Measurements from ENCODE around the gene PXDN.

Gene PXDN

DNA sequence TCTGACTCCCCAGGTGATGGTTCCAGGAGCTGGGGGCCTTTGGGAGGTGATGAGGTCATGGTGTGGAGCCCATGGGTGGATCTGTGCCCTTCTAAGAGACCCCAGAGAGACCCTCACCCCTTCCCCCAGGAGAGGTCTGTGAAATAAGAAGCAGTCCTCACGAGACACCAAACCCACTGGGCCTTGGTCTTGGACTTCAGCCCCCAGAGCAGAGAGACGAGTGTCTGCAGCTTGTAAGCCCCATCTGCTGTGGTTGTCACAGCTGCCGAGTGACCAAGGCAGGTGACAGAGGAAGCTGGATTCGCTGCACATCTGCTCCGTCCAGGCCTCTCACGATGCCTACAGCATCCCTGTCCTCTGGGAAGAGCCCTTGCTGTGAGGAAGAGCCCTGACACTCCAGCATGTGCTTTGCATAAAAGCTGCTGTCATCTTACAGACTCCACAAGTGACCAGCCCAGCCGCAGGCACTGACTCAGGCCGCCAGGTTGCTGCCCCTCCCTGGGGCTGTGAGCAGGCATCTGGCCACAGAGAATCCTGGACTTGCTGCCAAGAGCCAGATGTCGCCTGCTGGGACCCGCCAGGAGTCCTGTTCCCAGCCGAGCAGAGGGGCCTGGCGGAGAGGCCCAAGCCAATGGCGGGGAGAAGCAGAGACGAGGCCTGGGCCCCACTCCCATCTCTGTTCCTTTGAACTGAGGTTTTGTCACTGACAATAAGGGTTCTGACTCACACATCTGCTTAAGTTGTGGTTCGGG is 150.8 kb downstream of the PXDN start:
- DNase-seq, result no peak

DNA sequence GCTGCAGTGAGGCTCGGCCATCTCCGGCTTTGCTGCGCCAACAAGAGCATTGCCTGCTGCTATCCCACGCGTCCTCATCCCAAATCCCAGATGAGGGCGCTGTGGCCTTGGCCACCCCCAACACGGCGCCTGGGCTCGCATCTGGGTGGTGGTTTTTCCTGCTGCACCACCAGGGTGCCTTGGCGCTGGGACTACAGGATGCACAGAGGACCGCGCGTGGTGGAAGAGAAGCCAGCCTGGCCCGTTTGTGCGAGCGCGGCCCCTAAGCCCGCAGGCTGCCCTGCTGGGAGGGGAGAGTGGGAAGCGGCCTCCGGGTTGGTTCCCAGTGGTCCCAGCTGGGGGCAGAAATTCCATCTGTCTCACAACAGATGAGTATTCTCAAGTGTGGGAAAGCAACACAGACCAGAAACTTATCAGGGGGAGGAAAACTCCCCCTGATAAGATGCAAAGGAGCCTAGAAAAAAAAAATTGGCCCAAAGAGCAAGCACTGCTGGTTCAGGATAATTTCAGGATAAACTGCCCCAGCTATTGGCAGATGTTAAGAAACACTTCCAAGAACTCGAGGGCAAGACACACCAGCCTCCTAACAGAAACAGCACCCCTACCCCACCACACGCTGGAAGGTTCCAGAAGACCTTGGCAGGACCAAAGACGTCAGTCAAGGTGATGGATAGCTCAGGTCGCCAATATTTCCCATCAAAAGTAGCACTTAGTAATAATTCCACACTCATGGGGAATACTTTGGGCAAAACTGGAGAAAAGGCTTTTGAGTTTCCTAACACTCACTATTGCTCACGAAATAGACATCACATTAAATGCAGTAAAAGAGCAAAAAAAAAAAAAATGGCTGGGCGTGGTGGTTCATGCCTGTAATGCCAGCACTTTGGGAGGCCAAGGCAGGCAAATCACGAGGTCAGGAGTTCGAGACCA is 152.1 kb downstream of the PXDN start:
- DNase-seq, result no peak

DNA sequence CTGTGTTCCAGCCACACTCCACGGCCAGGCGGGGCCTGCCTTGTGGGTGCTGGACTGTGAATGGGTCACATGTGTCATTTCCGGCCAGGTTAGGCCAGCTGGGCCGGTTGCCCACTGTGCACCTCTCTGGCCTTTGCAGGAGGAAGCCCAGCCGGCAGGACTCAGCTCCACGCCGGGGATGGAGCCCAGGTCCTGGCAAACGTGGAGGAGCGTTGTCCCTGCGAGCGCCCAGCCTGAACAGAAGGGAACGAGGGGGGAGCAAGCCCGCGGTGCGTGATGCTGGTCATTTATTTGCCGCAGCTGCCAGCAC is 152.9 kb downstream of the PXDN start:
- DNase-seq, result no peak

DNA sequence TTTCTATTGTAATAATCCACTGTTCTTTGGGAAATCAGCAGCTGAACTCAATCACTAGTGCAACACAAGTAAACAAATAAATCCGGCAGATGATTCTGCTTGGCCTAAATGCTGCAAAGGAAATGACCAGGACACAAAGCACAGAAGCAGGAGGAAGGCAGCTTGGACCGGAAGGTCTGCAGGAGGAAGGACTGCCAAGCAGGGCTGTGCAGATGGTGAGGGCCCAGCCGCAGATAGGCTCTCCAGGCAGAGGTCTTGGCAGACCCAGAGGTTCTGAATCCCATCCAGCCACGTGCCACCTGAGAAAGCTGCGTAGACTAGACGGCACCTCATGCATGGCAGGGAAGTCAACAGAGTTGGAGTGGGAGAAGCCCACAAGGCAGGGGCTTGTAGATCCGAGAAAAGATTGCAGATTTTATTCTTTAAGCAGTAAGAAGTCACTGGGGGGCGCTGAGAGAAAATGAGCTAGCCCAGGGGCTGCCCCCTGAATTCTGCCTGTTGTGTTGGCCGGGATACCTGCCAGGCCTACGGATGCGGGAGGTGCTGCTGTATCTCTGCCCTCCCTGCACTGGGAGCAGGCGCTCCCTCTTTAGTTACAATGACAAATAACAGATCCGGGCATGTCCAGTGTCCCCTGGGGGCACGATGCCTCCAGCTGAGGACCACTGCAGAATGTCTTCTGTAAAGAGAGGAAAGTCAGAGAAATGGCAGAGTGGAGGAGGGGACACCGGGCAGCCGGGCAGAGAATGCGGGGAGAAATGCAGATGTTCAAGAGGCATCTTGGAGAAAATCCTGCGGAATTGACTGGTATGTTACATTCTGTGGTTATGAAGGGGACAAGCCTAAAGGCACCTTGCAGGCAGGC is 153.5 kb downstream of the PXDN start:
- DNase-seq, result no peak

DNA sequence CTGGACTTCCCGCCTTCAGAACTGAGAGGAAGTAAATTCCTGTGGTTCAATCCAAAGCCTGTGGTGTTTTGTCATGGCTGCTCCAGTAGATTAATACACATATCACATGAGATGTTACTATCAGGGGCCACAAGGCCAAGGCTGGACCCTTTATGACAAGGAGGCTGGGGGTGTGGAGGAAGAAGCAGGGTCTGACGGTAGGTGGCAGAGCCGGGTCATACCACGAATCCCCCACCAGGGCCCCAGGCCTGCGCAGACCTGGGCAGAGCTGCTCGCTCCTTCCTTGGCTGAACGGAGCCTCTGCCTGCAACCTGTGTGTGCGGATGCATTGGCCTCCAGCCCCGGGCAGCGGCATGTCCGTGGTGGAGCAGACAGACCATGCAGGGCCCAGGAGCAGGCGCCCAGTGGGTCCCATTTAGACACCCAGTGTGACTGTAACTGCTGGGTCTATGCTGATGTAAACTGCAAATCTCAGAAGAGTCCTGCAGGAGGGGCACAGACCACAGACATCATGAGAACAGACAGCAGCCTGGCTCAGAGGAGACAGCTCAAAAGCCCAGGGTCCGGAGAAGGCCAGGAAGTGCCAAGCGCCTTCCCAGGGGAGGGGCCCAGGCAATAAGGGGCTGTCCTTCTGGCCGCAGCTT is 155.2 kb downstream of the PXDN start:
- no peak for DNase-seq

DNA sequence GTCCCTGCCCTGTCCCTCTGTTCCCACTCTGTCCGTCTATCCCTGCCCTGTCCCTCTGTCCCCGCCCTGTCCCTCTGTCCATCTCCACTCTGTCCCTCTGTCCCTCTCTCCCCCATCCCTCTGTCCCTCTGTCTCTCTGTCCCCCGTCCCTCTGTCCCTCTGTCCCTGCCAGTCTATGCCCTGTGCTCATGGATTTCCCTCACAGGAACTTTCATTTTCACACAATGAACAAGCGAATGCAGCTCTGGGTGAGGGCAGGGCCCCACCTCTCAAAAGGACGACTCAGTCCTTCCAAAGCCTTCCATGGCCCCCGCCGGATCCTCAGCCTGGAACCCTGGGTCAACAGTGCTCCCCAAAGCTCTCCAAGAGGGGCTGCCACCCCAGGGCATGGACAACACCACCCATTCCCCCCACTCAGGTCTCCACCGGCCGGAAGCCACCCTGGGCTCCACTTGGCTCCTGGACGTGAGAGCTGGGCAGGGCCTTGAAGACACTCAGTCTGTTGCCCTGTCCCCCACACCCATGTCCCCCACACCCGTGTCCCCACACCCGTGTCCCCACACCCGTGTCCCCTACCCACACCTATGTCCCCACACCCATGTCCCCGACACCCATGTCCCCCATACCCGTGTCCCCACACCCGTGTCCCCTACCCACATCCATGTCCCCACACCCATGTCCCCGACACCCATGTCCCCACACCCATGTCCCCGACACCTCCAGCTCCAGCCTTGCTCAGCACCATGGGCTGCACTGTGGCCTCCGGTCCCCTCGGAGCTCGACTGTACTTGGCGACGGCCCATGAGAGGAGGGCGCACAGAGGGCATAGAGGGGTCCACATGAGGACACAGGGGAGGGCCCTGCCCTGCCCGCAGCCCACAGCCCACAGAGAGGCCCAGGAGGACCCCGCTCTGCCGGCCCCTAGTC is 156.0 kb downstream of the PXDN start:
- DNase-seq, result no peak

DNA sequence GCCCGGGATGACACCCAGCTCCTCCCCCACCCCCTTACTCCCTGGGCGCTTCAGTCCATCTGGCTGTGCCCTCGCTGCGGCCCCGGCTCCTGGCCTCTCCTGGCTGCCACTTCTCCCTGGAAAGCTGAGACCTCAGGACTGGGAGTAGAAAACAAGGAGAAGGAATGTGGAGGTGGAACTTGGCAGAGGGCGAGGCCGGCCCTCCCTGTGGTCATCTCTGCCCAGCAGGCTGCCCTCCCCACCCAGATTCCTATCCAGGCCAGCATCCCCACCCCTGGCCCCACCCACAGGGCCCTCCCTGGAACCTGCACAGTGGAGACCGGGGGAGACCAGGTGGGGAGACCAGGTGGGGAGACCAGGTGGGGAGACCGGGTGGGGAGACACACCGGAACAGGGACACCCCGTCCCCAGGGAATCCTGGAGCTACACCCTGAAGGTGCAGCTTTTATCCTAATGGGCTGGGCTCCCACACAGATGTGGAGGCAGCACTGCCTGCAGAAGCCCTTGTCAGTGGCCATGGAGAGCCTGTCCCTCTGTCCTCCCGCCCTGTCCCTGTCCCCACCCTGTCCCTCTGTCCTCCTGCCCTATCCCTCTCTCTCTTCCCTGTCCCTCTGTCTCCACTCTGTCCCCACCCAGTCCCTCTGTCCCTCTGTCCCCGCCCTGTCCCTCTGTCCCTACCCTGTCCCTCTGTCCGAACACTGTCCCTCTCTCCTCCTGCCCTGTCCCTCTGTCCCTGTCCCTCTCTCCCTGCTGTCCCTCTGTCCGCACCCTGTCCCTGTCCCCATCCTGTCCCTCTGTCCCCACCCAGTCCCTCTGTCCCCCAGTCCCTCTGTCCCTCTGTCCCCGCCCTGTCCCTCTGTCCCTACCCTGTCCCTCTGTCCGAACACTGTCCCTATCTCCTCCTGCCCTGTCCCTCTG is 157.1 kb downstream of the PXDN start:
- DNase-seq, result no peak

DNA sequence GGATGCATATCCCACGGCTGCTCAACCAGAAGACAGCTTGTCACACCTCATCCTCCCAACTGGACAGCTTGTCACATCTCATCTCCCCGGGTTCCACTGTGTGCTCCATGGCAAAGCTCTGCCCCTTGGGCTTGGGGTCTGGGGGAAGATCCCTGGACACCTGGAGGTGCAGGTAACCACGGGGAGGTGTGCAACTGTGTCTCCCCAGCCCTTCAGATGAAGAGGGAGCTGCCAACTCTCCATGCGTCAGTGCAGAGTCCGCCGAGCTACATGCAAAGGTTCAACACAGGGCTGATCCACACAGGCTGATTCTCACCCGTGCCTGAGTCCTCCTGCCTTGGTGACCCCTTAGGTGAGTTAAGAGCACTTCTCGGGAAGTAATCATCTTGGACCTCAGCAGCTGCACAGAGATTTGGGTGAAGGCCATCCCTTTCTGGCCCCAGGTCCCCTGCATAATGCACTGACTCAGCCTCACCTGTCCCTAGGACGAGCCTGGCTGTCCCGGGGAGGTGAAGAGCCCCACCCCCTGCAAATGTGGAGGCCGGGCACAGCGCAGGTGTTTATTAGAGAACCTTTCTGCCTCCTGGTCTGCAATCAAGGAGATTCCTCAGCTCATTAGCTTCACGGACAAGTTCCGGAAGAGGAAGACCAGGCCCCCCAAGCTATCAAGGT is 157.9 kb downstream of the PXDN start:
- DNase-seq, result no peak

DNA sequence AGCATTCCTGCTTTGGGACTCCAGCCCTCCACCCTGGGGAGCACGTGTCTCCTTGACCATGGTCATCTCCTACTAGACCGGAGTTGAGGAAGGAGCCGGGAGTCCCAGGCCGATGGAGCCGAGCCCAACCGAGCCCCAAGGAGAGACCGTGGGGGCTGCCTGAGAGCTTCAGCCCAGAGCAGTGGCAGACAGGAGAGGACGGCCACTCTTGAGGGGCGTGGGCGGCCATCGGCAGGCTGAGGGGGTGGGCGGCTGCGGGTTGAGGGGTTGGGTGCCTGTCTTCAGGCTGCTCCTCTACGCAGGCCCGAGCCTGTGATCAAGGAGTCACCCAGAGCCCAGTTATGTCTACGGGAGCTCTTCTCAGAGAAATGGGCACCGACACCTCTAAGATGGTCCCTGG is 158.7 kb downstream of the PXDN start:
- no peak for DNase-seq

DNA sequence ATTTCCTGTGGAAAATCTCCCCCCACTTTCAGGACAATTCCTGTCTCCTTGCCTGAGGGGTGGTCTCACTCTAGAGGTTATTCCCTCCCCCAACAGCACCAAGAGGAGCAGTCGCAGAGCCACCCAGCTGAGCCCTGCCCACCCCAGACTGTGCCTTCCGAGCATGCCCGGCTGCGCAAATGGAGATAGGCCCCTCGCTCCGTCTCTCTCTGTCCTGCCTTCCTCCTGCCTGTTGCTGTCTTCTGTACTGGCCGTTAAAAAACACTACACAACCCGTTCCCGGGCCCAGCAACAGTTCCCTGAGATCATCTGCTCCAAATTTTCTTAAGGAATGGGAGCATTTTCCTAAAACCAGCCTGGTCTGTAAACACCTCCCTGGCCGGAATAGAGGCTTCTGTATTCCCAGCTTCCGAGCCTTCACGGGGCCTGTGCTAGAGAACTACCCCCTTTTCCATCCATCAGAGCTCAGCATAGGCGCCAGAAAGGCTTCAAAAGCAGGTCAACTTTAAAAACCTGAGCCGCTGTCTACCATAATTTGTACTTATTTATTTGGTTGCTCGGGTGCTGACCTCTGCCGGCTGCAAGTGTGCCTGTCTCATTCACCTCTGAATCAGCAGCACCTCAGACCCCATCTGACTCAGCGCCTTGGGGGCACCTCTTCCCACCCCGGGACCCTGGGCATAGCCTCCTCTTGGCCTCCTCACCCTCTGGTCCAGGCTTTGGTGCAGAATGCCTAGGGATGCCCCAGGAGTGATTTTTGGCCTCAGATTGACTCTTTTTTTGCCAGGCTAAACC is 159.4 kb downstream of the PXDN start:
- no peak for DNase-seq

DNA sequence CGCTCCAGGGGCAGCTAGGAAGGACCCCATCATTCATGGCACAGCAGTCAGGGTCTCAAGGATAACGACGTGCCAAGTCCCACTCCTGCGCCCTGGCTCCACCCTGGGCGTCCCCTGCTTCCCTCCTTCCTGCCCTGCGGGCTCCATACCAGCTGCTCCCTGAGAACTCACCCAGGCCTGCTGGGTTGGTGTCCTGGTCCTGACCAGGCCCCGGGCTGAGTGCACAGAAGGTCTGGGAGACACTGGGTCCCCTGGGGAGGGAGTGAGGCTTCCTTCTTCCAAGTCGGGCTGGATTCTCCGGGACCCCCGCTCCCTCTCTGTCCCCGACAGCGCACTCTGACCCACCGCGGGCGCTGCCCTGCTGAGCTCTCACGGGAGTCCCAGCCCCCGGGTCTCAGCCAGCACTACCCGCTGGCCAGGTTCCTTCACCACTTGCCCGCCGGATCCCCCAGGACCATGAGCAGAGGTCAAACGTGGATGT is 160.2 kb downstream of the PXDN start:
- no peak for DNase-seq

DNA sequence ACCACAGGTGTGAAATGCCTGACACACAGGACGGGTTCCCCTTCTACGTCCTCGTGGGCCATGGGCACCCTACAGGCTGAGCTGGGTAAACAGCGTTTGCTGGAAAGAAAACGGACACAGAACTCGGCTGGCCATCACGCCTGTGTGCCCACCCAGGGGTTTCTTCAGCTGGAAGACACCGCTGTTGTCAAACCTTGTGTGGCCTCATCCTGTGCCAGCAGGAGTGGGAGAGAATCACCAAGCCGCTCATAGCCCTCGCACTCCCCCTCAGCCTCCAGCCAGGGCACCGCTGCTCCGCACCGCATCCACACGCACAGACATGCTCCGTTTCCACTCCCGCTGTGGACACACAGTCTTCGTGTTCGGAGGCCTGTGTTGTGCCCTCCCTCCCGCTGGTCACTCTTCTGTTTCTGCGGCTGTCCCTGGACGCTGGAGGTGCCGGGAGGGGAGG is 161.4 kb downstream of the PXDN start:
- no peak for DNase-seq

DNA sequence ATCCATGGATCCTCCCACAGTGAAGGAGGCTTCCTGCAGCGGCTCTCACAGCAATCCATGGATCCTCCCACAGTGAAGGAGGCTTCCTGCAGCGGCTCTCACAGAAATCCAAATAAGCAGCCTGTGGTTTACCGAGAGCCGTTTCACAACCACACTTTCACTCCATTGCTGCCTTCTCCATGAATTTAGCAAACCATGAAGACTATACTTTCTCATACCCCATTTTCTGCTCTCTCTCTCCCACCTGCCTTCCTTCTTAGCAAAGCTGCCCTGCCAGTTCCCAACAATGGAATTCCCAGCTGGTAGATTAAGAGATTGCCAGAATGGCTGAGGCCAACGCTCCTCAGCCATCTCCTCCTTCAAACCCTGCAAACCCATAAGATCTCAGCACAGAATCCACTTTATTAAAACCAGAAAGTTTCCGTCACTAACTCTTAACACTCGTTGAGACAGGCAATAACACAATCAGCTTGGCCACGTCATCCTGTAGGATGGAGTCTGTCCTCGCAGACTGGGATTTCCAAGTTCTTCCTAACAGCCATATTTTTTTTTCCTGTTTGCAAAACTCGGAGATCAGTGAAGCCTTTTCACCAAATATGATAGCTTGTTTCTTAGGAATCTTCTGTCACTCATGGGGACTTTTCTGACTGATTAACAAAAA is 162.2 kb downstream of the PXDN start:
- DNase-seq, result no peak
